Omental fat pad (tissue), 4 donors: ENCODE measurements around the gene INPP5D. TPM values are rescaled to one million over a fixed set of nuclear protein-coding genes. Genes with fewer than 3 reads are reported as not detected.
A peak's percentile ranks its signal among the peaks of the same experiment; 100 is the strongest.

Experiments used
- ATAC-seq: fragments of 150-250 bp; one replicate; pipeline ENCODE4 v1.9.1; 2016; ENCODE audit warnings: mild to moderate bottlenecking, moderate library complexity; ENCODE audit not compliant: low FRiP score
- DNase-seq: peaks from one replicate; pipeline ENCODE4 v3.0.0-alpha.2; 2019; ENCODE audit warnings: low spot score
- total RNA-seq, 4 donors: library from RNA; depleted of rRNA; stranded (reverse); fragments of >200 nt; gene quantifications; one replicate each; pipeline ENCODE4 v1.1.0, GENCODE V29; 2016
- TF ChIP-seq, protein P1 (sequence below), 3 donors: fragments of 450-650 bp; IDR thresholded peaks; one replicate each; pipeline ENCODE4 v1.5.1; 2016 to 2017; ENCODE audit warnings: antibody characterized with exemption in 3 of 3, mild to moderate bottlenecking in 3 of 3, moderate library complexity in 2 of 3

Gene INPP5D
- total RNA-seq, 4 donors from 2014 or later, result 17.9 to 55.8 (median 27.6) TPM

DNA sequence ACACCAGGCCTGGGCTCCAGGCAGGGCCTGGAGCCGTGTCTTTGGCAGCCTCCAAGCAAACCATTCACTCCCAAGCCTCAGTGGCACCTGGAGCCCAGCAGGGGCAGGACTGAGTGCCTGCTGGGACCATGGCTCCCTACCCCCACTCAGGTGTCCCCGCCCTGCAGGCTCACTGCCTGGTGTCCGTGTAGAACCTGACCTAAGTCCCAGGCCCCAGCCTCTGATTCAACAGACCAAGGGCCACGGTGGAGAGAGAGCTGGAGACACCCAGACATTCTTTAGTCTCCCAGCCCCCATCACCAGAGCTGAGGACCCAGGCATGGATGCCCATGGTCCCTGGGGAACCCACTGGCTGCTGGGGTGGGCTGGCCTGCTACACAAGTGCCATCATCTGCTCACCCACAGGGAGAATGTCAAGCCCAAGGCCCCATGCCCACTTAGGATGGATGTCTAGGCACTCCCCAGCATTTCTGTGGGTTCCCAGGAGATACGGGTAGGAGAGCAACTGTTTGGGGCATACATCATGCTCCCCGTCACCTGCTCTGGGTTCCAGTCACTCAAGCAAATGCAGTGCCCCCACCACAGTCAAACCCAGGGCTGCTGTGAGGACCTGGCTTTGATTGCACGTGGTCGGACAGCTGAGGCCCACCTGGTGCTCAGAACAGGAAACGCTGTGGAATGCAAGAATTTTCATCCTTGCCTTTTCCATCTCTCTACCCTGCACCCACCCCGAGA, 148.4 kb downstream of the INPP5D start:
- TF ChIP-seq, protein P1, sequence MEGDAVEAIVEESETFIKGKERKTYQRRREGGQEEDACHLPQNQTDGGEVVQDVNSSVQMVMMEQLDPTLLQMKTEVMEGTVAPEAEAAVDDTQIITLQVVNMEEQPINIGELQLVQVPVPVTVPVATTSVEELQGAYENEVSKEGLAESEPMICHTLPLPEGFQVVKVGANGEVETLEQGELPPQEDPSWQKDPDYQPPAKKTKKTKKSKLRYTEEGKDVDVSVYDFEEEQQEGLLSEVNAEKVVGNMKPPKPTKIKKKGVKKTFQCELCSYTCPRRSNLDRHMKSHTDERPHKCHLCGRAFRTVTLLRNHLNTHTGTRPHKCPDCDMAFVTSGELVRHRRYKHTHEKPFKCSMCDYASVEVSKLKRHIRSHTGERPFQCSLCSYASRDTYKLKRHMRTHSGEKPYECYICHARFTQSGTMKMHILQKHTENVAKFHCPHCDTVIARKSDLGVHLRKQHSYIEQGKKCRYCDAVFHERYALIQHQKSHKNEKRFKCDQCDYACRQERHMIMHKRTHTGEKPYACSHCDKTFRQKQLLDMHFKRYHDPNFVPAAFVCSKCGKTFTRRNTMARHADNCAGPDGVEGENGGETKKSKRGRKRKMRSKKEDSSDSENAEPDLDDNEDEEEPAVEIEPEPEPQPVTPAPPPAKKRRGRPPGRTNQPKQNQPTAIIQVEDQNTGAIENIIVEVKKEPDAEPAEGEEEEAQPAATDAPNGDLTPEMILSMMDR (IDR thresholded peaks at IDR 0.05), result no peak
- DNase-seq (no peak), ATAC-seq (no peak)

- TF ChIP-seq, protein P1 (IDR thresholded peaks at IDR 0.05), result no peak
- DNase-seq (no peak), ATAC-seq (no peak)
Measured at GRCh38 chr2:233209117-233209532, 149.0 kb downstream of the INPP5D start.

GRCh38 chr2:233209533-233210171, 149.5 kb downstream of the INPP5D start:
- DNase-seq, result no peak
- peak; percentile 58 for ATAC-seq
- TF ChIP-seq, protein P1 (IDR thresholded peaks at IDR 0.05), result no peak

DNA sequence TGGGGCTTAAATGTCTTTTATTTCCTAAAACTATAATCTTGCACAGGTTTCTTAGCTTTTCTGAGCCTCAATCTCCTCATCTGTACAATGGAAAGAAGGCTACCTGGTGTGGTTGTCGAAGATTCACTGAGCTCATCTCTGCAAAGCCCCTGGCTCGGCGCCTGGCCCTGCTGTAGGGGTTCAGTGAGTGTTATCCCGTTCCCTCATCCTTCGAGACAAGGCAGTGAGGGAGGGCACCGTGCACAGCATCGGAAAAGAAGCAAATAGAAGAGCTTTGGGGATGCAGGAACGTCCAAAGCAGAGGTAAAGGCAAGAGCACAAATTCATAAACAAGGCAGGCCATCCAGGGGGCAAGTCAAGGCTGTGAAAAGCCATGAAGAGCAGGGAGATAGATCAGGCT, 150.1 kb downstream of the INPP5D start:
- DNase-seq, result no peak

GRCh38 chr2:233210843-233211547, 150.9 kb downstream of the INPP5D start:
- ATAC-seq, result peak; percentile 55
- DNase-seq, result no peak
- TF ChIP-seq, protein P1 (IDR thresholded peaks at IDR 0.05), result no peak

More for the DNA sequence above, 150.1 kb downstream of the INPP5D start:
- no peak for ATAC-seq
- TF ChIP-seq, protein P1 (IDR thresholded peaks at IDR 0.05), result no peak

DNA sequence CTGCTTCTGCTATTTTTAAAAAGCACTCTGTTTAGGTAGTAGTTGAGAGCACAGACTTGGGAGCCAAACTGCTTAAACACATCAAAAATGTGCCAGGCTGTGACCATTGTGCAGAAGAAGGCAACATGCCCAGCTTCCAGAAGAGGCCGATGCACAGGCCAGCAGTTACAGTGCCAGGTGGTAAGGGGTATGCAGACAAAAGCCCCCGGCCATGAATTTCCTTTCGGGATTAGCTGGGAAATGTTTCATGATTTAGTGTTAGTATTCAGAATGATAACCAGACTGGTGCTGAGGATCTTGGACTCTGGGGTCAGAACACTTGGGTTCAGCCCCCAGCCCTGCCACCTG, 151.4 kb downstream of the INPP5D start:
- TF ChIP-seq, protein P1 (IDR thresholded peaks at IDR 0.05), result no peak
- DNase-seq (no peak), ATAC-seq (no peak)
